ENCODE measurements around the gene PPFIA4. TPM values are rescaled to one million over a fixed set of nuclear protein-coding genes. Genes with fewer than 3 reads are reported as not detected.

PPFIA4 gene
- total and polyA plus RNA-seq, 2 of the 4 experiments (the other 2 are of a cell fraction) = 5.4 to 13.7 TPM

DNA sequence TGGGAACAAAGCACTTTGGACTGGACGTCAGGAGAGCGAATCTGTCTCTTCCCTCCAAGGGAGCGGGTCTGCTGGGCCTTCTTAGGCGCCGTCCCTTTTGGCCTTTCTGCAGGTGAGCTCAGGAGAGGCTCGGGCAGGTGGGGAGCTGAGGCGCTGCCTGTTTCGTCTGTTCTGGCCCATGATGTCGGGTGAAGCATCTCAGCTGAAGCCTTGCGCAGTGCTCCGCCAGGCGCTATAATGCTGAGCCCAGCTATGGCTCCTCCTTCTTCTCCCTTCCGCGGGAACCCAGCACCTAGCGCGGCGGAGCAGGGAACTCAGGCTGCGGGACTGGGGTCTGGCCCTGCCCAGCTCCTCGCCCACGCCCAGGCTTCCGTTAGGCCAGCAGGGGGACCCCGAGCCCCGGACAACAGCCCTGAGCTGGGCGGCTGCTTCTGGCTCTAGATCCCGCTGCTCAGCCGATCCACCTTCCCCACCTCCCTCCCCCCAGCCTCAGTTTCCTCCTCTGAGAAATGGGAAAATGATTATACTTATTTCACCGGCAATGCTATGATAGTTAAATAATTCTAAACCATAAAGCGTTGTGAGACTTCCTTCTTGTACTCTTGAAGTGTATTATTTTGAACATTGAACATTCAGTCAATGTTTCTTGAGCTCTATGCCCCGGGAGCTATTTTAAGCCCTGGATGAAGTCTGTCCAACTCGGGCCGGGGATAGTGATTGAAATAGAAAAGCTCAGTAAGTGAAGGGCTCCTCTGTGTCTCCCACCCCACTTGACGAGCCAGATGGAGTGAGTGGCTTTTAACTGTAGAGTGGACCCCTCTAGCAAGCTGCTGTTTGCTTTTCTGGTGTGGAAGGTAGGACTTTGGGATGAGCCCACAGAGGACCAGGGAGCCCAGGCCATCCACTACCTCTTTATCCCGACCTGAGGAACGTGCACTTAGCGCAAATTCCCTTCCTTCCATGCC is 91.6 kb downstream of the PPFIA4 start (continued):
- peak; percentile 86 for TF ChIP-seq RAD21 (IDR thresholded peaks at IDR 0.05; ENCODE audit: low read length)
- no peak for TF ChIP-seq MAZ (IDR thresholded peaks at IDR 0.05; ENCODE audit: borderline replicate concordance, low read depth, low read length)

DNA sequence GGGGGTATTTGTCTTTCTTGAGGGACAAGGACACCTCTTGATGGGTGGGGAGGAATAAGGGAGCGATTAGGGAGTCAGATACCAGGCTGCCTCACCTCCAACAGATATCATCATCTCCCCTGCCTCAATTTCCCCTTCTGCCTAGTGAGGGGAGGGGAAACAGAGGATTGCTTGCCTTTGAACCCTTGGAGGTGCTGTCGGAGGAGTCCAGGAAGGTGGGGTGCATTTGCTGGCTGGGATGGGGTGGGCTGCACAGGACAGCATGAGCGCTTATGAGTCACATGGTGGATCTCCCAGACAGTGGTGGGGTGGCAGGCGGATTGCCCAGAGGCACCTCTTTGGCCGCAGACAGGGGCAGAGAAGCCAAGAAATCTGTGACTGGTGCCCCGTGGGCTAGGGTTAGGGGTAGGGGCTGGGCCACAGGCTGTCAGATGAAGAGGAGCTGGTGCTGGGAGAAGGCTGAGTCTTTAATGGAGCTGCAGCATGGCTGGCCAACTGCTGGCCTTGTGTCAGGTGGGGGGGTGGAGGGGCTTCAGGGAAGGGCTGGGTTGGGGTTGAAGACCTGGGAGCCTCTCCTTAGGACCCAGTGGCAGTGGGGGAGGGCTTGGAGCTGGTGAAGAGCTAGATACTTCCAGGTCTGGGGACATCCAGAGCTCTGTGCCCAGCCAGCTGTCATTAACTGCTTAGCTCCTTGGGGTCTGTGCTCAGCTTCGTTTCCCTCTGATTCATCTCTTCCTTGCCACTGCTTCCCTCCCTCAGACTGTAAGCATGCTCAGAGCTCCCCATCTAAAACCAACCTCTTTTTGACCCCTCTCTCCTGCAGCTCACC is 94.2 kb downstream of the PPFIA4 start:
- CTCF ChIA-PET = interaction anchor here (0.6 to 0.8 kb wide), 2 partner anchors 81 to 147 kb away, joined by 3 read pairs; no protein-coding TSS in a partner anchor
- Histone ChIP-seq H4K8ac (ENCODE audit: low read depth in 2 of 2, low read length in 2 of 2) (no peak overlapping the region), H3K14ac (replicated peaks; ENCODE audit: low read depth, low read length) (no peak overlapping the region), H3K4me2 (ENCODE audit: low read depth, low read length) (no peak overlapping the region), H3K4me3 (ENCODE audit: insufficient read depth, low read depth, low read length) (no peak overlapping the region), H3K18ac (ENCODE audit: low read depth, low read length) (no peak overlapping the region), H2BK15ac (ENCODE audit: low read depth, low read length) (no peak overlapping the region), H2AFZ (replicated peaks; ENCODE audit: low read length, poor library complexity) (no peak overlapping the region), H4K5ac (ENCODE audit: low read depth, low read length) (no peak overlapping the region), H2BK20ac (ENCODE audit: low read depth, low read length) (no peak overlapping the region), H3K9me1 (ENCODE audit: insufficient read depth, low read length) (no peaks in the 10 kb centered on the region), H3K27me3 (ENCODE audit: control insufficient read depth, insufficient read depth, low read length) (peaks cover 80% of the 10 kb centered on the region), H3K9ac (ENCODE audit: low read depth, low read length) (no peak overlapping the region), H3K36me3 (ENCODE audit: control insufficient read depth, insufficient read depth, low read length) (no peaks in the 10 kb centered on the region), H2AK9ac (replicated peaks; ENCODE audit: low read depth, low read length, poor library complexity) (no peak overlapping the region), H2AK5ac (ENCODE audit: low read depth, low read length) (no peak overlapping the region), H2BK120ac (ENCODE audit: low read depth, low read length) (no peak overlapping the region), H3K79me1 (ENCODE audit: low read depth in 1 of 2, low read length in 2 of 2) (no peaks in the 10 kb centered on the region), H2BK5ac (ENCODE audit: low read depth, low read length, poor library complexity, severe bottlenecking) (no peak overlapping the region), H3K4ac (ENCODE audit: low read depth, low read length) (no peak overlapping the region), H4K91ac (ENCODE audit: insufficient read depth, low read depth, low read length) (no peak overlapping the region), H3K56ac (ENCODE audit: extremely low read depth, insufficient read depth, low read length) (no peak overlapping the region), H3K23ac (ENCODE audit: low read depth, low read length) (no peak overlapping the region), H3K4me1 (ENCODE audit: control insufficient read depth, insufficient read depth, low read length) (no peaks in the 10 kb centered on the region), H3K27ac (ENCODE audit: insufficient read depth, low read length) (no peak overlapping the region), H4K20me1 (ENCODE audit: insufficient read depth, low read length) (no peaks in the 10 kb centered on the region; the same call in 1 of the 2 replicates), H3K9me3 (ENCODE audit: control insufficient read depth, insufficient read depth, low read length) (no peaks in the 10 kb centered on the region)
- dilution Hi-C loops (cut with HindIII; ENCODE audit: low sequenced_read_pairs, unreplicated experiment) = no loop called here
- intact Hi-C loops (cut with micrococcal nuclease) = no loop called here
- POLR2A ChIA-PET (ENCODE audit: unreplicated experiment) = no interaction called here
- no TSS peak for BruUV-seq (replicated peaks)
- 33% methylated on average over 1 of the region's 7 CpGs; no CpG with 5 or more reads in 1 of the 2 experiments for WGBS, 2 experiments (ENCODE audit: extremely low coverage in 2 of 2, insufficient read length in 1 of 2)
- DNase-seq (no peak), ATAC-seq (ENCODE audit: low read depth) (no peak)
- in situ Hi-C loops (cut with MboI; ENCODE audit: low sequenced_read_pairs) = no loop called here
- TF ChIP-seq BHLHE40 (IDR thresholded peaks at IDR 0.05; ENCODE audit: low read depth, low read length) = no peak
